ENCODE results near the gene BLVRB. TPM values are rescaled to one million over a fixed set of nuclear protein-coding genes. Genes with fewer than 3 reads are reported as not detected.

Gene BLVRB
- total and polyA plus RNA-seq, 2 of the 8 experiments (the other 6 are each of a cell fraction or from before 2014, with no cell fraction given), result 28.7 to 182 TPM

GRCh38 chr19:40400559-40400958, 65.0 kb downstream of the BLVRB start:
- H3K9ac ChIP-seq (replicated peaks in 1 of 4; ENCODE audit: extremely low read depth in 1 of 4, low read depth in 3 of 4, low read length in 3 of 4), result no peak overlapping the region
- WGBS, 2 experiments (ENCODE audit: extremely low coverage in 1 of 2, insufficient coverage in 1 of 2, insufficient read length in 1 of 2, insufficient replicate concordance in 2 of 2, low coverage in 1 of 2, low lambda C conversion rate in 2 of 2, missing lambda C conversion rate in 1 of 2), result 100% methylated on average over 2 of the region's 3 CpGs; no CpG with 5 or more reads in 1 of the 2 experiments
- H3K4me1 ChIP-seq (replicated peaks in 1 of 4; ENCODE audit: control insufficient read depth in 3 of 4, insufficient read depth in 4 of 4, low read length in 3 of 4), result peaks cover 0 to 7% (median 4%) of the 10 kb centered on the region in 4 experiments; a peak in 5 of 7 replicates
- H2AK5ac ChIP-seq (ENCODE audit: low read depth, low read length), result no peak overlapping the region; the same call in 1 of the 2 replicates
- H4K5ac ChIP-seq (ENCODE audit: insufficient read length, low read depth, low read length), result no peak overlapping the region
- no peak overlapping the region for H2BK15ac ChIP-seq (ENCODE audit: low read length)
- no peak overlapping the region for H2BK5ac ChIP-seq (ENCODE audit: low read depth, low read length)
- no peak overlapping the region for H3K23ac ChIP-seq (ENCODE audit: insufficient read length)
- H4K91ac ChIP-seq (replicated peaks; ENCODE audit: insufficient read length, low read length), result no peak overlapping the region
- H3K27me3 ChIP-seq (replicated peaks in 1 of 4; ENCODE audit: control insufficient read depth in 3 of 4, extremely low read depth in 1 of 4, insufficient read depth in 3 of 4, low read length in 3 of 4), result peaks cover 0 to 8% (median 5%) of the 10 kb centered on the region in 4 experiments; a peak in 6 of 7 replicates
- TF ChIP-seq EP300 (IDR thresholded peaks at IDR 0.05; ENCODE audit: borderline replicate concordance in 1 of 2, low read depth in 2 of 2, low read length in 2 of 2), result no peak
- no peak for TF ChIP-seq SUZ12 (IDR thresholded peaks at IDR 0.05; ENCODE audit: low read length)
- TF ChIP-seq SIRT6 (IDR thresholded peaks at IDR 0.05; ENCODE audit: low read length), result no peak
- TF ChIP-seq MAX (IDR thresholded peaks at IDR 0.05), result no peak
- no peak for TF ChIP-seq RBBP5 (IDR thresholded peaks at IDR 0.05; ENCODE audit: borderline replicate concordance, low read depth, low read length)
- no peak for TF ChIP-seq TBP (IDR thresholded peaks at IDR 0.05; ENCODE audit: low read depth, low read length)
- no peak for TF ChIP-seq CBX5 (IDR thresholded peaks at IDR 0.05; ENCODE audit: low read depth, low read length)
- no peak for TF ChIP-seq FOSL1 (IDR thresholded peaks at IDR 0.05; ENCODE audit: insufficient read depth, low read depth, low read length)
- no peak for TF ChIP-seq KDM1A (IDR thresholded peaks at IDR 0.05; ENCODE audit: borderline replicate concordance, low read length)
- TF ChIP-seq CTBP2 (IDR thresholded peaks at IDR 0.05; ENCODE audit: borderline replicate concordance, insufficient read depth, insufficient read length, low read length), result no peak
- no peaks in the 10 kb centered on the region for H3K79me2 ChIP-seq (ENCODE audit: control insufficient read depth in 1 of 2, insufficient read depth in 2 of 2, low read length in 2 of 2)
- H3K27ac ChIP-seq (ENCODE audit: low read depth, low read length), result no peak overlapping the region
- no peak for FAIRE-seq
- no peaks in the 10 kb centered on the region for H3K36me3 ChIP-seq (ENCODE audit: control insufficient read depth in 2 of 4, insufficient read depth in 4 of 4, low read length in 3 of 4)
- H4K8ac ChIP-seq (ENCODE audit: extremely low read depth, insufficient read depth, low read length), result no peak overlapping the region
- no peaks in the 10 kb centered on the region for H3K79me1 ChIP-seq (ENCODE audit: low read depth, low read length)
- no peak overlapping the region for H2BK20ac ChIP-seq (ENCODE audit: low read length)
- H3K4me2 ChIP-seq (ENCODE audit: insufficient read depth in 1 of 2, low read depth in 2 of 2, low read length in 2 of 2), result no peak overlapping the region
- no peak for DNase-seq (ENCODE audit: low read depth in 1 of 2, low spot score in 2 of 2)
- H2BK12ac ChIP-seq (ENCODE audit: low read depth, low read length), result no peak overlapping the region
- H2BK120ac ChIP-seq (replicated peaks; ENCODE audit: low read depth, low read length), result no peak overlapping the region
- H3K4me3 ChIP-seq (ENCODE audit: extremely low read depth in 1 of 4, insufficient read depth in 2 of 4, low read depth in 3 of 4, low read length in 4 of 4), result no peak overlapping the region
- H3K56ac ChIP-seq (replicated peaks; ENCODE audit: insufficient read length, low read depth, low read length), result no peak overlapping the region
- ChIA-PET CTCF (ENCODE audit: partially characterized antibody) (interaction anchor here (2.1 kb wide), 1 partner anchor 34 kb away, joined by 5 read pairs; no protein-coding TSS in a partner anchor), POLR2A (ENCODE audit: partially characterized antibody) (interaction anchor here (1.1 kb wide), 1 partner anchor 11 kb away, joined by 3 read pairs; no protein-coding TSS in a partner anchor)
- H3K14ac ChIP-seq (ENCODE audit: insufficient read length), result no peak overlapping the region
- H3K9me3 ChIP-seq (ENCODE audit: insufficient read depth in 2 of 2, low read depth in 1 of 2, low read length in 1 of 2), result no peaks in the 10 kb centered on the region
- no peak overlapping the region for H3K18ac ChIP-seq (ENCODE audit: extremely low read depth, low read length)
- H2AFZ ChIP-seq (ENCODE audit: low read length), result no peak overlapping the region
- peaks cover 9% of the 10 kb centered on the region; the same call in 1 of the 2 replicates for H3K23me2 ChIP-seq (ENCODE audit: low read depth, low read length)
- H4K20me1 ChIP-seq (replicated peaks in 1 of 2; ENCODE audit: control insufficient read depth in 1 of 2, insufficient read depth in 2 of 2, low read length in 2 of 2), result peaks cover 0 to 1% of the 10 kb centered on the region in 2 experiments
- H3K4ac ChIP-seq (replicated peaks; ENCODE audit: insufficient read length, low read depth, low read length), result no peak overlapping the region

Measured in H1 (cell line).